ENCODE measurements around the gene AJM1. TPM values are rescaled to one million over a fixed set of nuclear protein-coding genes. Genes with fewer than 3 reads are reported as not detected.

AJM1 gene
- total RNA-seq, 1 donor from 2014 or later: 7.4 TPM

- peak; percentile 72 for DNase-seq (ENCODE audit: low spot score)
- H3K9me3 Mint-ChIP-seq (ENCODE audit: low read depth): no peaks in the 10 kb centered on the region
- no peak overlapping the region for H3K27ac Mint-ChIP-seq (ENCODE audit: unreplicated experiment)
- TF ChIP-seq CTCF (IDR thresholded peaks at IDR 0.05): no peak
- peaks cover 17% of the 10 kb centered on the region for H3K27me3 Mint-ChIP-seq (ENCODE audit: low read depth)
- no peak overlapping the region for H3K4me3 Mint-ChIP-seq (ENCODE audit: unreplicated experiment)
- peaks cover 22% of the 10 kb centered on the region for H3K4me1 Mint-ChIP-seq (ENCODE audit: low read depth)
- peaks cover 5% of the 10 kb centered on the region for H3K36me3 Mint-ChIP-seq (ENCODE audit: low read depth)
Observed at GRCh38 chr9:136803551-136804508, 38.4 kb upstream of the AJM1 start.

- Mint-ChIP-seq H3K27ac (ENCODE audit: unreplicated experiment) (no peak overlapping the region), H3K4me1 (ENCODE audit: low read depth) (peaks cover 31% of the 10 kb centered on the region), H3K27me3 (ENCODE audit: low read depth) (peaks cover 17% of the 10 kb centered on the region), H3K4me3 (ENCODE audit: unreplicated experiment) (no peak overlapping the region), H3K36me3 (ENCODE audit: low read depth) (peaks cover 5% of the 10 kb centered on the region), H3K9me3 (ENCODE audit: low read depth) (no peaks in the 10 kb centered on the region)
- peak; percentile 90 for DNase-seq (ENCODE audit: low spot score)
- no peak for TF ChIP-seq CTCF (IDR thresholded peaks at IDR 0.05)
Observed at GRCh38 chr9:136804509-136805206, 37.6 kb upstream of the AJM1 start.

GRCh38 chr9:136805207-136805740 is 37.0 kb upstream of the AJM1 start:
- H3K36me3 Mint-ChIP-seq (ENCODE audit: low read depth): peaks cover 7% of the 10 kb centered on the region
- peak; percentile 84 for DNase-seq (ENCODE audit: low spot score)
- H3K27ac Mint-ChIP-seq (ENCODE audit: unreplicated experiment): no peak overlapping the region
- peaks cover 34% of the 10 kb centered on the region for H3K4me1 Mint-ChIP-seq (ENCODE audit: low read depth)
- peaks cover 17% of the 10 kb centered on the region for H3K27me3 Mint-ChIP-seq (ENCODE audit: low read depth)
- TF ChIP-seq CTCF (IDR thresholded peaks at IDR 0.05): no peak
- H3K4me3 Mint-ChIP-seq (ENCODE audit: unreplicated experiment): no peak overlapping the region
- H3K9me3 Mint-ChIP-seq (ENCODE audit: low read depth): no peaks in the 10 kb centered on the region

- no peak for TF ChIP-seq CTCF (IDR thresholded peaks at IDR 0.05)
- H3K4me3 Mint-ChIP-seq (ENCODE audit: unreplicated experiment): peak overlapping the region; percentile 83
- peaks cover 13% of the 10 kb centered on the region for H3K27me3 Mint-ChIP-seq (ENCODE audit: low read depth)
- peak; percentile 72 for DNase-seq (ENCODE audit: low spot score)
- peaks cover 8% of the 10 kb centered on the region for H3K36me3 Mint-ChIP-seq (ENCODE audit: low read depth)
- no peaks in the 10 kb centered on the region for H3K9me3 Mint-ChIP-seq (ENCODE audit: low read depth)
- peaks cover 30% of the 10 kb centered on the region for H3K4me1 Mint-ChIP-seq (ENCODE audit: low read depth)
- no peak overlapping the region for H3K27ac Mint-ChIP-seq (ENCODE audit: unreplicated experiment)
Observed at GRCh38 chr9:136806067-136806466, 36.2 kb upstream of the AJM1 start.

GRCh38 chr9:136806631-136807201 is 35.6 kb upstream of the AJM1 start:
- Mint-ChIP-seq H3K27ac (ENCODE audit: unreplicated experiment) (no peak overlapping the region), H3K36me3 (ENCODE audit: low read depth) (peaks cover 9% of the 10 kb centered on the region), H3K4me1 (ENCODE audit: low read depth) (peaks cover 29% of the 10 kb centered on the region), H3K27me3 (ENCODE audit: low read depth) (peaks cover 11% of the 10 kb centered on the region), H3K9me3 (ENCODE audit: low read depth) (no peaks in the 10 kb centered on the region), H3K4me3 (ENCODE audit: unreplicated experiment) (peak overlapping the region; percentile 83)
- peak; percentile 75 for DNase-seq (ENCODE audit: low spot score)
- TF ChIP-seq CTCF (IDR thresholded peaks at IDR 0.05): no peak
